Kidney glomerular epithelial cell (primary cell): ENCODE measurements around the gene THRA.
"Not testable (repeated sequence)": the region's sequence is repeated elsewhere in the genome, so short reads cannot be mapped to it uniquely, and the experiment has no call there.

Experiments used
- DNase-seq: peaks from one replicate; lab custom pipeline; 2025; lab: John Stamatoyannopoulos, UW

THRA gene

DNA sequence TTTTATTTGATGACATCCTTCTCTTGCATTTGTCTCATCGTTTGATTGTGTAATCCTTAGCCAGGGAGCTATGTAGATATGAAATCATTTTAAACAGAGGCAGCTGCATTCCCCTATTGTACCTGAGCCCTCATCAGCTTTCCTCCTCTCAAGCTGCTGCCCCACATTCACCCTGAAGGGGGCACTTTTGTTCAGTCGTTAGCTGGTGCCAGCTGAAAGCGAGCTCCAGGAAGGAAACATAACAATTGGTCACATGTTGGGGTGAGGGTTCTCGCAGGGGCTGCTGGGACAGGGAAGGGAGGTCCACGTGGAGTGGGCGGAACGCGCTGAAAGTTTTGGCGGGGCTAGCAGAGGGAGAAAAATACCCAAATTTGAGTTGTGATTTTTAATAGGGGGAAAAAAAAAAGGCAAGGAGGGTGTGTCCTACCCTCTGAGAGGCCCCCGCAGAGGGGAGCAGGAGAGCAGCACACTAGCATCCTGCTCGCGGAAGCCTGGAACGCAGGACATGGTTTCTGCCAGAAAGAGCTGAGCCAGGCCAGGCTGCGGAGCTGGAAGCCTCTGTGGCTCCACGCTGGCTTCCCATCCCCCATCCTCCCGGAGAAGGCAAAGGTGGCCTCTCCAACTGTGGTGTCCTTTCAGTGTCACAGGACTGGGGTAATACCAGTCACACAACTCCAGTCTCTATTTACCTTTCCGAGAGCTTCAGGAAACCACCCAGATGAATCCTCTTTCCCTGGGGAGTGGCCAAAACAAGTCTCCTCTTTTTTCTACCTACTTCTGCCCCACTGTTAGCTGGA is 50.5 kb downstream of the THRA start:
- peak; percentile 84 for DNase-seq

DNA sequence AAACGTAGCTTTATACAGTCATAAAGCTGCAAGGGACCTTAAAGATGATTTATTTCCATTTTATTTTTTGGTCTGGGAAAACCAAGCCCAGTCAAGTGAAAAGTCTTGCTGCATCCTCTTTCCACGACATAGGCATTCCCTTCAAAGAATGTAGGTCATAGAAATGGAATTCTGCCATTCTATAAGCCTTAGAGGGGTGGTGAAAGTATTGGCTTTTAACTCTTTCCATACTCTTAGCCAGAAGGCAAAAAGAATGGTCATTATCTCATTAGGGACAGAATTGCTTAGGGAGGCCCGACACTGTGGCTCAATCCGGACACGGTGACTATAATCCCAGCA is 51.1 kb downstream of the THRA start:
- peak; percentile 62 for DNase-seq

DNA sequence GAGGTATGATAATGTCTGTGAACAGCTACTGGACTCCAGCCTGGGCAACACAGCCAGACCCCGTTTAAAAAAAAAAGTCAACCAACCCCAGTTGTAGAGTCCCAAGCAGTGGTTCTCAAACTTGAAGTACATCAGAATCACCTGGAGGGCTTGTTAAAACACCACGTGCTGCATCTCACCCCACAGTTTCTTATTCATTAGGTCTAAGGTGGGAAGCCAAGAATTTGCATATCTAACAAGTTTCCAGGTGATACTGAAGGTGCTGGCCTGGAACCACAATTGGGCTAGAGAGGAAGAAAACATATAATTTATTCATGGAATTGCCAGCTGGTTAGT is 52.3 kb downstream of the THRA start:
- no peak for DNase-seq

DNA sequence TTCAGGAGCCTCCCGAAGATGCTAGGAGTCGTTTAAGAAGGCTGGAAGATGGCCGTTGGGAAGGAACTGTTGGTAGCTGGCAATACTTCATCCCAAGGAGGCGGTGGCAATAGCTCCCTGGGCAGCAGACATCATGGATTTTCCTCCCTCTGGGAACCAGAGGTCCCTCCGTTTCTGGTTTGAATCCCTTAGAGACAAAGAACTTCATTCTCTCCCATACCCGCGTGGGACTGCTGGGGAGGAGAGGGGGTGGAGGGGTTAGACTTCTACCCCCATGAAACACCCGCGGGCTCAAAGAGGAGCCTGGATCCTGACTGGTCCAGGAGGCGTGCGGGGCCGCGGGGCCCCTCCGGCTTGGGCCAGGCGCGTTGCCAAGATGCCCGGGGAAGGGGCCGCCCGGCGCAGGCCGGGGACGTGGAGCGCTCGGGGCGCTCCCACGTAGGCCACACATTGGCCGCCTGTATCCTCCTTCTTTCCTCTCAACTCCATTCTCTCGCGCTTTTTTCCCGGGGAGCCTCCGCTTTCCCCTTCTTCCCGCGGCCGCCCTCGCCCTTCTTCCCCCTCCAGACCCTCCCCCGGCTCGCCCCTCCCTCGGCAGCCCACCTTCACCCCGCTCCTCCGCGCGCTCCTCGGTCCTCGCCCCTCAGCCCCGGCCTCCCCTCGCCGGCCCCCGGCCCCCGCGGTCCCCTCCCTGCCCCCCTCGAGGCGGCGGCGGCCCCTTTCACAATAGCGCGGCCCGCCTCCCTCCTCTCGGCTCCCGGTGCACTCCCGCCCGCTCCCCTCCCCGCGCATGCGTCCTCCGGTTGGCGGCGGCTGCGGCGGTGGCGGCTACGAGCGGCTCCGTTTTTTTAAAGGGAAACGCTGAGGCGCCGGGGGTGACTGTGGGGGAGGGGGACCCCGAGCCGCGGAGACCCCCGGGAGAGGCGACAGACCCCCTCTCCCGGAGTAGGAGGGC is 58.7 kb downstream of the THRA start, which contains the start of gene MSL1:
Gene MSL1 (plus strand): TSS at position 791 of the 955 bp plus-strand sequence. CDS start 642 bp downstream, outside the sequence.
- peak; percentile 33 for DNase-seq

DNA sequence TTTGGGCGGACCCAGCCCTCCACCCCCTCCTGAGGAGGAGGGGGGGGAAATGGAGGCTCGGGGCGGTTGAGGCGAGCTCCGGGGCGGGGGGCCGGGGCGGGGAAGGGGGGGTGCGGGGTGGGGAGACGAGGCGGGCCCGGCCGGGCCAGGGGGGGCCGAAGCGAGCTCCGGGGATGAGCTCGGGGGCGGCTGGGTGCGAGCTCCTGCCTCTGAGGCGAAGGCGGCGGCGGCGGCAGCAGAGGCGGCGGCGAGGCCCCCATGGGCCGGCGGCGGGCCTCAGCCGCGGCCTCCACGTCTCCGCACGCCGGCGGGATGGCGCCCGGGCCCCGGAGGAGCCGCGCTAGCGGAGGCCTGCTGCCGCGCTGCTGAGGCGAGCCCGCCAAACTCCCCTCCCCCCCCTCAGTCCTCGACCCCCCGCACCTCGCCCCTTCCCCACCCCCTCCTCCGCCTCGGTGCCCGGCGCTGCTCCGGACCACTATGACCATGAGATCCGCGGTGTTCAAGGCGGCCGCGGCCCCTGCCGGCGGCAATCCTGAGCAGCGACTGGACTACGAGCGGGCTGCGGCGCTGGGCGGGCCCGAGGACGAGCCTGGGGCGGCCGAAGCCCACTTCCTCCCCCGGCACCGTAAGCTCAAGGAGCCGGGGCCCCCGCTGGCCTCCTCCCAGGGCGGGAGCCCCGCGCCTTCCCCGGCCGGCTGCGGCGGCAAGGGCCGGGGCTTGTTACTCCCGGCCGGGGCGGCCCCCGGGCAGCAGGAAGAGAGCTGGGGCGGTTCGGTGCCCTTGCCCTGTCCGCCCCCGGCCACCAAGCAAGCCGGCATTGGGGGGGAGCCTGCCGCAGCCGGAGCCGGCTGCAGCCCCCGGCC is 59.6 kb downstream of the THRA start:
- no peak for DNase-seq

DNA sequence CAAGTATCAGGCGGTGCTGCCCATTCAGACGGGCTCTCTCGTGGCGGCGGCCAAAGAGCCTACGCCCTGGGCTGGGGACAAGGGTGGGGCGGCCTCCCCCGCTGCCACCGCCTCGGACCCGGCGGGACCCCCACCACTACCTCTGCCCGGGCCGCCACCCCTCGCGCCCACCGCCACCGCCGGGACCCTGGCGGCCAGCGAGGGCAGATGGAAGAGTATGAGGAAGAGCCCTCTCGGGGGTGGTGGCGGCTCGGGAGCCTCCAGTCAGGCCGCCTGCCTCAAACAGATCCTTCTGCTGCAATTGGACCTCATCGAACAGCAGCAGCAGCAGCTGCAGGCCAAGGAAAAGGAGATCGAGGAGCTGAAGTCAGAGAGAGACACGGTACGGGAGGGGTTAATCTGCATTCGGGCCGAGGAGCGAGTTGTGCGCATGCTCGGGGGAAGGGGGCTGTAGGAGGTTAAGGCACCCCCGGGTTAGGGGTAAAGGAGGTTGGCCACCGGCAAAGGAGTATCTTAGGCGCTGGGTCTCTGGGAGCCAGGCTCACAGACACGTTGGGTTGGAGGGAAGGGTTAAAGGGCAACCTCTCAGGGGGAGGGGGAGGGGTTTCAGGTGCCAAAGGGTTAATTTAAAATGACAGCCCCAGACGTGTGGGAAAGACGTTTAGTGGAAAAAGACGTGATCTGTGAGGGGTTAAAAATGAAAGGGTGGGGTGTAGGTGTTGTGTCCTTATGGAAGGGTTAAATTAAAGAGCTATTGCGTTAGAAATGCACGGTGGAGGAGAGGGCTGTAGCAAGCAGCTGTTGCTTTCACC is 60.4 kb downstream of the THRA start:
- DNase-seq: no peak

DNA sequence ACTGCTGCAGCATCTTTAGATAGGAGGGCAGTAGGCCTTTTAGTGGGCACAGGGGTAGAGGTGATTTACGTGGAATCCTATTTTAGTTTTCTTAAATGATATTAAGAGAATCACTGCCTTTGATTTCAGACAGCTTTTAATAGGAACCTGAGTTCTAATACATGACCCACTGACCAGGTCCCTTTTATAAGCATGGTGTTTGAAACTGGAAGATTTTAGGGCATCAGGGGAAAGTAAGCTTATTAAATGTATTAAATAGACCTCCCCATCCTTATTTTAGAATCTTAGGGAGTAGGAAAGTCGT is 61.0 kb downstream of the THRA start:
- DNase-seq: no peak

DNA sequence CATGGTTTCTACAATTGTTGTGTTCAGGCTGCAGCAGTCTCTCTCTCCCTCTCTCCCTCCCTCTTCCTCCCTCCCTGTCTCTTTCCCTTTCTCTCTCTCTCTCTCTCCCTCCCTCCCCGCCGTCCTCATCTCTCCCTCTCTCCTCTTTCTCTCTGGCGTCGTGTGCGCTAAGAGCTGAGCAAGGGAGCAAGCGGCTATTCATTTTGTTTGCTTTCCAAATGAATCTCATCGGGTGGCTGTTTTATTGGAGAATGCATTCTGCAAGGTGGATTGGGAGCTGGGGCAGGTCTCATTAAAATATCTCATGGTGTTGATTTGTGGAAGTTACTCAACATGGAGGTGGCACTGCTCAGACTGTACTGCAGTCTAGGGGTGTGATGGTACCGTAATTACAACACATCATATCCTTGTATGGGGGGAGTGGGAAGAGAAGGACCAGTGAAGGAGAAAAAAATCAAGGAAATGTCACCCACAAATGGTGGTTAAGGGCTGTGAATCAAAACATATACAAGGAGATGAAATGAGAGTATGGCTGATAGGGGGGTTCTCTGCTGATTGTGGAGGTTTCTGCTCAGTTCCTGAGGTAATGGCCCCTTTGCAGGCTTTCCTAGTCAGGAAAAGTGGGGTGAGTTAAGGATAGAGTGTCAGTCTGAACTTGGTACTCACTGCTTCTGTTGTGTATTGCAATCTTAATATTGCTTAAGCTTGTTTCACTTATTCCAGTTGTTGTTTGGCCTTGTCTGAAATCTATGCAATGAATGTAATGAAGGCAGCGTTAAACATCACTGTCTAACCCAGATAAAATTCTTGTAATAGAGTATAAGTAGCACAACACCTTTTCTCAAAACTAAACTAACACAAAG is 61.7 kb downstream of the THRA start:
- DNase-seq: peak; percentile 51

DNA sequence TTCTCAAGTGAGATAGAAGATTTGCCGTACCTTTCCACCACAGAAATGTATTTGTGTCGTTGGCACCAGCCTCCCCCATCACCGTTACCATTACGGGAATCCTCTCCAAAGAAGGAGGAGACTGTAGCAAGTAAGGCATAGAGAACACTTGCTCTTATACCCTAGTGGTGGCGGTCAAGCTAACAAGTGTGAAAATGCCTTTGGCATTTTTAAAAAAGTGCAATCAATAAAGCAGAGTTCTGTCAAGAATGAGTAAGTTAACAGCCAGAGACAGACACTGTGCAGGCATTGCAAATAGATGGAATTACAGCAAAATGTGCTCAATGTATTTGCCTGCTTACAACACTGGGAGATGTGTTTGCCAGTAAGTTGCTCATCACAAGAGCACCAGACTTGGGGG is 66.7 kb downstream of the THRA start:
- no peak for DNase-seq

DNA sequence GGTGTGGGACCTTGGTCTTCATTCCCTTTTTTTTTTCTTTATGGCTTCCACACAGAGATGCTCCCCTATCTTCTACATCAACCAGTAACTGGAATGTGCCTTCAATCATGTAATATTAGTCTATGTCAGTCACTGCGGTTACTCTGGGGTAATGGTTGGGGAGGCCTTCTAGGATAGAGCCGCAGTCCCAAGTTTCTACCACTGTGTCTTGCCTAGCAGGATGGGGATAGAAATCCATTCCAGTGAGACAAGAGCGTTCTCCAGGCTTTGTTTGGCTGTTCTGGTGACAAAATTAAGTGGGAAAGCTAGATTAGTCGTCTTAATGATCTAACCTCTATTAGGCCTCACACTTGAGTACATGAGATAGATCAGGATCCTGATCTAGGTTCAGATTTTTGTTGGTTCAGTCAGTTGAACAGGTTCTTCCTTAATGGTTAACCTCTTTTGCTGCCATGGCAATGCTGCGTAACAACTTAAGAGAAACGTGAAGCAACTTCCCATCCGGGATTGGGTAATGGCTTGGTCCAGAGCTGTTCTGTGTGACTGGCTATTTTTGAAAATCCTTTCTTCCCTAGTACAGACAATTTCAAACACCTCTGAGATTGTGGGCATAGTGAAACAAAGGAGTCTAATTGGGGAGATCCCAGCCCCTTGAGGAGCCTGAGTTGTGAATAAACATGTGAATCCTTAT is 67.7 kb downstream of the THRA start:
- no peak for DNase-seq

DNA sequence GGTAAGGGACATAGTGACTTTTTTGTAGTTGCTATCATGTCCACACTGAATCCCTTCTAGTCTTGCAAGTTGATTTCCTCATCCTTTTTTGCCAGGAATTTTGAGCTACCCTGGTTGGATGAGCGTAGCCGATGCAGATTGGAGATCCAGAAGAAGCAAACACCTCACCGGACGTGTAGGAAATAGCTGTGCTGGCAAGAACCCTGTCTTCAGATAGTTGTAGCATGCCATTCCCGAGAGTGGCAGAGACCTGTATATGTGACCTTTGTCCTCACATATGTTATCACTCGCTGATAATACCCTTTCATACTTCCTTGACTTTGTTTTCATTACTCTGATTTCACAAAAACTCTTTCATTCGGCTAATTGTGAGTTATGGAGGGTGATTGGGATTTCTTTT is 71.4 kb downstream of the THRA start:
- no peak for DNase-seq

DNA sequence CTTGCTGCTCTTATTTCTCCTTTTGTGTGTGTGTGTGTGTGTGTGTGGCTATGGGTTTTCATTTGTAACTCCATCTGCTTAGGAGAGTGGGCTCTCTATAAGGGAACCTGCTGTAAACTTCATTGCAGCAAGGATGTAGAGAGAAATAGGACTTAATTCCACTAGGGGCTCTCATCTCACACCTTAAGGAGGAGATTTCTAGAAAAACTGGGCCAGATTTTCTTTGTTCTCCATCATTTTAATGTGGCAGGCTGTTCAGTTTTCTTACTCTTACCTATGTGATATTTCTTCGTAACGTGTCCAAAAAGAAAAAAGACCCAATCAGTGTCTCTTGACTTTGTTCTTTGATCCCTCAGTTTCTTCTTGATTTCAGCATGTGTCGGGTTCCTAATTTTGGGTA is 73.1 kb downstream of the THRA start:
- no peak for DNase-seq

DNA sequence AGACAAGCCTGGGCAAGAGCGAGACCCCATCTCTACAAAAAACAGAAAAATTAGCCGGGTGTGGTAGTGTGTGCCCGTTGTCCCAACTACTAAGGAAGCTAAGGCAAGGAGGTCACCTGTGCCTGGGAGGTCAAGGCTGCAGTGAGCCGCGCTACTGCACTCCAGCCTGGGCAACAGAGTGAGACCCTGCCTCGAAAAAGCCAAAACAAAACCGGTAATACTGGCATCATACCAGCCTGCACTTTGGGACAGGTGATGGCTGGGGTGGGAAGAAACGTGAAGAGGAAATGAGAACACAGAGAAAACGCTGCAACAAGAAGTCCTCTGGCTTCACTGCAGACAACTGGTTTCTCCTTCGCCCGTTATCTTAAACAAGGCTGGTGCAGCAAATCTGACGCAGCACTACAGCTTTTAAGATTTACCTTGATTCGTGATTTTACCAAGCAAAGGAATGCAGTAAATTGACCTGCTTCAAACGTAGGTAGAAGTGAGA is 76.8 kb downstream of the THRA start:
- DNase-seq: no peak

DNA sequence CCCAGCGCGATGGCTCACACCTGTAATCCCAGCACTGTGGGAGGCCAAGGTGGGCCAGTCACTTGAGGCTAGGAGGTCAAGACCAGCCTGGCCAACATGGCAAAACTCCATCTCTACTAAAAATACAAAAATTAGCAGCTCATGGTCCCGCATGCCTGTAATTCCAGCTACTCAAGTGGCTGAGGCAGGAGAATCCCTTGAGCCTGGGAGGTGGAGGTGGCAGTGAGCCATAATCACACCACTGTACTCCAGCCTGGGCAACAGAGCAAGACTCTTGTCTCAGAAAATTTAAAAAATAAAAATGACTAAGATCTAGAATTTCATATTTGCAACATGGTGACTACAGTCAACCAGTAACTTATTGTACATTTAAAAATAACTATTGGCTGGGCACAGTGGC is 80.4 kb downstream of the THRA start:
- DNase-seq: not testable (repeated sequence)
